GM21529 (cell line): ENCODE data around the gene CDH2.

Experiments used
- ATAC-seq: cut with Tn5 transposase; IDR thresholded peaks from one replicate; pipeline ENCODE4 v1.9.1; 2021; ENCODE audit not compliant: unreplicated experiment

CDH2 gene

GRCh38 chr18:28004606-28005005 is 172.3 kb downstream of the CDH2 start:
- ATAC-seq = no peak

DNA sequence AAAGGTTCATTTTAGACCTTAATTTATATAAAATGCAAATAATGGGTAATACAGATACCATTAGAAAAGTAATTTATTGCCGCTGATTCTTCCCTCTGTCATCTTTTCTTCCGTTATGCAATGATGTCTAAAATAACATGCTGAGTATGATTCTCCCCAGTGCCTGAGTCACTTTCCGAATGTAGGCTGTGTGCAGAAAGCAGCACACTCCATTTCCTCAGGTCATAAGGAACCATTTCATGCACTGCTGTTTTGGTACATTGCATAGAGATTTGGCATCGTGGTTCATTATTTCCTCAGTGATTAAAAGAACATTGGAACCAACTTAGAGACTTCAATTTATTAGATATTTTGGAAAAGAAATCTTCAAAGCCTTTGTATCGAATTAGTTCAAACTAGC is 173.5 kb downstream of the CDH2 start:
- no peak for ATAC-seq

GRCh38 chr18:28002841-28003240 is 174.1 kb downstream of the CDH2 start:
- no peak for ATAC-seq

DNA sequence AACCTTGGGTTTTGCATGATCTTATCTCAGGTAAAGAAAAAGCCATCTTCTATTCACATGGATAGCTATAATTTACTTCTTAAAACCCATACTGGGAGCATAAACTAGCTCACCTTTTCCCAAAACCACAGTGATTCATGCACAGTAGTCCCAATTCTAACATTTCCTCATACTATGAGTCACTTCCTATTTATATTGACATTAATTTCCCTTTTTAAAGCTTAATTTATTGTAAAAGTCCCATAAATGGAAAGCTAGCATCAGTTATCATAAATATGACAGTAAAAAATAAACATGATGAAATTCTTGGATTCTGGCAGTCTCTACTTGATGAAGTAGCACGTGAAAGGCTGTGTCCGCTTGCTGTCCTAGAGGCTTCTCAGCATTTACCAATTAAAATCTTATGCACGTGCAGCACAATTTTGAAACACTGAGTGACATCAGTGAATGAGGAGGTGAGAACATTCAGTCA is 180.1 kb downstream of the CDH2 start:
- no peak for ATAC-seq

DNA sequence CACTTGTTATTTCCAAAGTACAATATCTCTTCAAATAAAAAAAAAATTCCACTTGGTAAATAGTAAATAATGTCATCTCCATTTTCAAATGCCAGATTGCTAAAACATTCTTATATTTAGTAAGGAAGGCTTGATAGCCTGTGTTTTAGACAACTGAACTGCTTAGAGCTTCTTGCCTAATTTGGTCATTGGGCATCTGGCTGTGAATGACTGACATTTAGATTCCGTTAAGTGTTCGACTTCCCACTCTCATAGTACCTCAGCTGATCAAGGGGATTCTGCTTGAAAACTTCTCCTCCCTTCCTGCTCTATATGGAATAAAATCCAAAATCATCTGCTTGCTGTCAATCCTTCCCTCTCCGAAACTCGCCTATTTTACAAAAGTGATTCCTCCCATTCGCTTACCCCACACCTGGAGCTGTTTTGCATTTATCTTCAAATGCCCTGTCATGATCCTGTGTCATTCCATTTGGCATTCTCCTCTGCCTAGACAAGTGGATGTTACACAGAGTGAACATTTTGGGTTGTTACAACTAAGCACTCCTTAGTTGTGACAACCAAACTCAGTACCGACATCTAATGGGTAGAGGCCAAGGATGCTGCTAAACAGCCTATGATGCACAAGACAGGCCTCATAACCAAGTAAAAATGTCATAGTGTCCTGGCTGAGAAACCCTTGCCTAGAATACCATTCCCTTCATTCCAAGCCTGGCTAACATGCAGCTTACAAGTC is 181.0 kb downstream of the CDH2 start:
- ATAC-seq = no peak

GRCh38 chr18:27994571-27994970 is 182.4 kb downstream of the CDH2 start:
- ATAC-seq = no peak

DNA sequence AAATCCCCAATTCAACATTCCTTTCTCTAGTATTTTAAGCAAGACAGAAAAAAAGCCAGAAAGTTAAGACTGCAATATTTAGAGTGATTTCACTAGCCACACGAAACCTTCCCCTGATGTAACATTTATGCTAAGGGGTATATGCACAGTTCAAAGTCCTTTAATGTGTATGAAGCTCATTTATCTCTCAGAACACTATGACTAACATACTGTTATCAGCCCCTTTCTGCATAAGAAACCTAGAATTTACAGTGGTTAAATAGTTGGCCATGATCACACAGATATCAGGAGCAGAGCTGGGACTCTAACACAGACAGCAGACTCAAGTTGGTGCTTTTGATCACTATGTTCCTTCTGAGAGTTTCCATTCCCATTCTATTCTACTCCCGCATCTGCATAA is 185.5 kb downstream of the CDH2 start:
- no peak for ATAC-seq

DNA sequence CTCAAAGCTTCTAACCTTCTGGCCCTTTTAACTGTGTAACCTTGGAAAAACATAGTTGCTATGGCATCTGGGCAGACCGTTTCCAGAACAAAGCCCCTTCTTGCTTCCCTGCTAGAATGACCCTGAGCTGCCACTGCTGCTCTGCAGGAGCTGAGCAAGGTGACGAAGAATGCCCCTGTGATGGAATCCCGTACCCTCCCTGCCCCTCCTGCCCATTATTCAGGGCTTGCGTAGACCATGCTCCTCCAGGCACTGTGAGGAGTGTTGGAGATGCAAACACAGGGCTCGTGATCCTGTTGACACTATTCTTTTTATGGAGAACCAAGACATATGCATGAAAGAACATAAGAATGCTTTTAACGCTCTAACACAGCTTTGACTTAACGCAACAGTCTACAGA is 191.1 kb downstream of the CDH2 start:
- ATAC-seq = no peak

GRCh38 chr18:27983780-27984179 is 193.2 kb downstream of the CDH2 start:
- no peak for ATAC-seq

DNA sequence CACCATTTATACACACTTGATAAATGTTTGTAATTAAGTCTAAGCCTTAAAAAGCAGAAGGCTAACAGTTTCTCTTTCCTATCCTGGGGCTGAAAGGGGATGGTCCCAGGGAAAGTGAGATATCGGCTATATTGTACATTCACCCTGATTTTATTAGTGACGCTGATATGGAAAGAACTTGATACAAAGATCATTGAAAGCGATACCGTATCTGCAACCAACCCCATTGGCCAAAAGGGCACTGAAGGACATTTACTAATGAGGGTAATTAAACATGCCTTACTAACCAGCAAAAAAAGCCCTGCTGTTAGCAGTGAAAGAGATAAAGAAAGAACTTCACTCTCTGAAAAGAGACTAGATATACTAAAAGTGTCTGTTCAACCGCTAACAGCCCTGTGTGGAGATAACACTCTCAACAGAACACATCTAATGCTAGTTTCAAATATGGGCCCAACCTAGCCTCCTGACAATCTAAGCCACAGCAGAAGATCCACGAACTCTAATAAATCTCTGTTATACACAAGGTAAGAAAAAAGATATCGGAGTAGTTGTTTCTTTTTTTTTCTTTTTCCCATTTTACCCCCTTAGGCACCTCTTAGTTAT is 200.0 kb downstream of the CDH2 start:
- no peak for ATAC-seq

GRCh38 chr18:27970321-27970720 is 206.6 kb downstream of the CDH2 start:
- no peak for ATAC-seq

- no peak for ATAC-seq
Measured at GRCh38 chr18:27969206-27969605, 207.7 kb downstream of the CDH2 start.

- ATAC-seq = no peak
Measured at GRCh38 chr18:27967913-27968824, 208.8 kb downstream of the CDH2 start.

DNA sequence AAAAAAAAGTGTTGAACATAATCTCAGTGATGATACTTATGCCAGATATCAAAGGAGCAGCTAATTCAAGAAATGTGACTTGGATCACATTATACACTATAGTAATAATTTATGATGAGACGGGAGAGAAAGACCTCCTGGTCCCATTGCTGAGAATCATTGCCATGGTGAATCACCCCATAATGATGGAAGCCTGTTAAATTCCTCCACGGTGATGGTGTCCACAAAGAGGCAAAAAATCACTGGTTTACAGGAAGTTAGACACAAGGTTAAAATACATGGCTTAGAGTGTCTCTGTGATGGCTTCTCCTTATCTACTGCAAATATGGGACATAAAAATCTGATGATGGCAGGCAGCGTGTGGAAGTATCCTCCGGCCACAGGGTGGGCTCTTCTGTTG is 210.0 kb downstream of the CDH2 start:
- ATAC-seq = no peak

GRCh38 chr18:27964811-27965210 is 212.1 kb downstream of the CDH2 start:
- no peak for ATAC-seq

- no peak for ATAC-seq
Measured at GRCh38 chr18:27959101-27959500, 217.8 kb downstream of the CDH2 start.

DNA sequence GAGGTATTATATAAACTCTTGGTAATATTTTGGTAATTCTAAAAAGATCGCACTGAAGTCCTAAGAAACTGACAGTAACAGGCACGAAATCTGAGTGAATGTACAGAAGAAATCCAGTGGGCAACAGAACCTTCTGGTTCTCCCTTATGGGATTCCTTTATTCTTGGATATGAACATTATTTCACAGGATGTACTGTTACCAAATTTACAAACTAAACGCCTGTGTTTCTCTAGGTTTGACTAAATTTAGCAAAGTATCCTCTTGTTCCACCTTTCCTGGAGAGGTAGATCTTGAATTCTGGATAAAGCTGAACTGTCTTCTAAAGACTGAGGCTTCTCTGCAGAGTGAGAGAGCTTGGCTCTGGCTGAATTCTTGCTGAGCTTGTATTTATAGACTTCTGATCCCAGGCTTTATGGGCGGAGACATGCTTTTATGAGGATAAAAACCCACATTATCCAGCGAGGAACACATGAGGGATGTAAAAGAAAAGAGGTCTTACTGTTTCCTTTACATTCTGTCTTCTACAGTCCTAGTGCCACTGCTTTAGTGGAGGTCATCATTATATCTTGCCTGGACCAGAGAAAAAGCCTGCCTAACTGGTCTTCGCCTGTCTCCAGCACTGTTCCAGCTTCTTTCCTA is 220.8 kb downstream of the CDH2 start:
- no peak for ATAC-seq

GRCh38 chr18:27954226-27954625 is 222.7 kb downstream of the CDH2 start:
- no peak for ATAC-seq

- ATAC-seq = no peak
Measured at GRCh38 chr18:27952741-27953140, 224.2 kb downstream of the CDH2 start.

- ATAC-seq = no peak
Measured at GRCh38 chr18:27950648-27951228, 226.2 kb downstream of the CDH2 start.

DNA sequence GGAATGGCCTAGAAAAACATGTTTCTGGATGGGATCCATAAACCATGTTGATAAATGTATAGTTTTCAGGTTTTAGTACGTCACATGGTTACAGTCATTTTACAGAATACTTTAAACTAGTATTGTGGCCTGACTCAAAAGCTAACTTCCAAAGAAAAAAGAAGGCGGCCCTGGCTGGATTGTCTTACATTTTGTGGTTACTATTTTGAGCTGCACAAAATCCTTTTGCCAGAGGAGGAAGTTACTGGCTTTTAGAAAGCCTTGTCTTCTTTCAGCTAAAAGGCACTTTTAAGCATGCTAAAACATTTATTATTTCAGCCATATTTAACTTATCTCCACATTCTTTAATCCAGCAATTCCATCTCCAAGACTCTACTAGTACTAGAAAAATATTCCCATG is 227.9 kb downstream of the CDH2 start:
- ATAC-seq = no peak
